Measurements from ENCODE around the gene ABHD12B. TPM values are rescaled to one million over a fixed set of nuclear protein-coding genes. Genes with fewer than 3 reads are reported as not detected.

ABHD12B gene
- total and polyA plus RNA-seq, 2 of the 13 experiments (the other 11 are each of a cell fraction or from before 2014, with no cell fraction given) = not detected

DNA sequence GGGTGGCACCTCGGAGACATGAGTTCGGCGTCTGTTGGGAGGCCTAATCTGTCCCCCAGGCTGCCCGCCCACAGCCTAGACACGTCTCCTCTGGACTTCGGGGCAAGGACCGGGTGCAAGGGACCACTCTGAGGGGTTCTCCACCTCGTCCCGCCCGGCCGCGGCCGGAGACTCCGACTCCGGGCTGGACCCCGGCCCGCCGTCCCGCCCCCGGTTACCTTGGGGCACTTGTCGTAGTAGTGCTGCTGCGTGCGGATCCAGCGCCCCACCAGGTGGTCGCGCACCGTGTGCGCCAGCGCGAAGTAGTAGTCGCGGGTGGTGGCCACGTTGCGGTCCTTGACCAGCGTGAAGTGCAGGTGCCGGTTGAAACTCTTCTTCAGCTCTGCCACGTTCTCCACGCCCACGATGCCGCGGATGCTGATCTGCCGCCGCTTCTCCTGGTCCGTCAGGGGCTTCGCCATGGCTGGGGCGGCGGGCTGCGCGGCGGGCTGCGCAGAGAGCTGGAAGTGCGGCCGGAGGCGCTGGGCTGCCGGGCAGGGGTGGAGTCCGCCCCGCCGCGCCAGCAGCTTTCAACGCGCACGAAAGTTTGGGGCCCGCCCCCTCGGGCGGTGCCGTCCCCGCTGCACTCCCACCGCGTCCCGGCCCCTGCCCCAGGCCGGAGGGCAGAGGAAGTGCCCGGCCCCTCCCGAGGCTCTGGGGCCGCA lies 72.2 kb downstream of the ABHD12B start, which contains the start of gene PYGL (continued):
- peak; percentile 28; the same call in 1 of the 2 replicates for TF ChIP-seq ISL2 (CRISPR knock-in tag; IDR thresholded peaks at IDR 0.05)
- no peak for TF ChIP-seq ZNF17 (CRISPR knock-in tag; IDR thresholded peaks at IDR 0.05)
- no peak for TF ChIP-seq BORCS8-MEF2B (CRISPR knock-in tag; IDR thresholded peaks at IDR 0.05)
- TF ChIP-seq, protein P1, sequence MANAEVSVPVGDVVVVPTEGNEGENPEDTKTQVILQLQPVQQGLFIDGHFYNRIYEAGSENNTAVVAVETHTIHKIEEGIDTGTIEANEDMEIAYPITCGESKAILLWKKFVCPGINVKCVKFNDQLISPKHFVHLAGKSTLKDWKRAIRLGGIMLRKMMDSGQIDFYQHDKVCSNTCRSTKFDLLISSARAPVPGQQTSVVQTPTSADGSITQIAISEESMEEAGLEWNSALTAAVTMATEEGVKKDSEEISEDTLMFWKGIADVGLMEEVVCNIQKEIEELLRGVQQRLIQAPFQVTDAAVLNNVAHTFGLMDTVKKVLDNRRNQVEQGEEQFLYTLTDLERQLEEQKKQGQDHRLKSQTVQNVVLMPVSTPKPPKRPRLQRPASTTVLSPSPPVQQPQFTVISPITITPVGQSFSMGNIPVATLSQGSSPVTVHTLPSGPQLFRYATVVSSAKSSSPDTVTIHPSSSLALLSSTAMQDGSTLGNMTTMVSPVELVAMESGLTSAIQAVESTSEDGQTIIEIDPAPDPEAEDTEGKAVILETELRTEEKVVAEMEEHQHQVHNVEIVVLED (CRISPR knock-in tag; IDR thresholded peaks at IDR 0.05; ENCODE audit: borderline replicate concordance) = peak; percentile 15; the same call in 1 of the 2 replicates
- TF ChIP-seq RFX5 (IDR thresholded peaks at IDR 0.05; ENCODE audit: low read depth, low read length) = no peak
- TF ChIP-seq RBAK (CRISPR knock-in tag; IDR thresholded peaks at IDR 0.05) = no peak
- TF ChIP-seq, protein P2, sequence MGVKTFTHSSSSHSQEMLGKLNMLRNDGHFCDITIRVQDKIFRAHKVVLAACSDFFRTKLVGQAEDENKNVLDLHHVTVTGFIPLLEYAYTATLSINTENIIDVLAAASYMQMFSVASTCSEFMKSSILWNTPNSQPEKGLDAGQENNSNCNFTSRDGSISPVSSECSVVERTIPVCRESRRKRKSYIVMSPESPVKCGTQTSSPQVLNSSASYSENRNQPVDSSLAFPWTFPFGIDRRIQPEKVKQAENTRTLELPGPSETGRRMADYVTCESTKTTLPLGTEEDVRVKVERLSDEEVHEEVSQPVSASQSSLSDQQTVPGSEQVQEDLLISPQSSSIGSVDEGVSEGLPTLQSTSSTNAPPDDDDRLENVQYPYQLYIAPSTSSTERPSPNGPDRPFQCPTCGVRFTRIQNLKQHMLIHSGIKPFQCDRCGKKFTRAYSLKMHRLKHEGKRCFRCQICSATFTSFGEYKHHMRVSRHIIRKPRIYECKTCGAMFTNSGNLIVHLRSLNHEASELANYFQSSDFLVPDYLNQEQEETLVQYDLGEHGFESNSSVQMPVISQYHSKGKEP (CRISPR knock-in tag; IDR thresholded peaks at IDR 0.05) = no peak
- TF ChIP-seq, protein P3, sequence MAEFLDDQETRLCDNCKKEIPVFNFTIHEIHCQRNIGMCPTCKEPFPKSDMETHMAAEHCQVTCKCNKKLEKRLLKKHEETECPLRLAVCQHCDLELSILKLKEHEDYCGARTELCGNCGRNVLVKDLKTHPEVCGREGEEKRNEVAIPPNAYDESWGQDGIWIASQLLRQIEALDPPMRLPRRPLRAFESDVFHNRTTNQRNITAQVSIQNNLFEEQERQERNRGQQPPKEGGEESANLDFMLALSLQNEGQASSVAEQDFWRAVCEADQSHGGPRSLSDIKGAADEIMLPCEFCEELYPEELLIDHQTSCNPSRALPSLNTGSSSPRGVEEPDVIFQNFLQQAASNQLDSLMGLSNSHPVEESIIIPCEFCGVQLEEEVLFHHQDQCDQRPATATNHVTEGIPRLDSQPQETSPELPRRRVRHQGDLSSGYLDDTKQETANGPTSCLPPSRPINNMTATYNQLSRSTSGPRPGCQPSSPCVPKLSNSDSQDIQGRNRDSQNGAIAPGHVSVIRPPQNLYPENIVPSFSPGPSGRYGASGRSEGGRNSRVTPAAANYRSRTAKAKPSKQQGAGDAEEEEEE (CRISPR knock-in tag; IDR thresholded peaks at IDR 0.05; ENCODE audit: borderline replicate concordance) = 0 out of 2 replicates have a peak, but pooled peaks have one; percentile 62
- TF ChIP-seq, protein P4, sequence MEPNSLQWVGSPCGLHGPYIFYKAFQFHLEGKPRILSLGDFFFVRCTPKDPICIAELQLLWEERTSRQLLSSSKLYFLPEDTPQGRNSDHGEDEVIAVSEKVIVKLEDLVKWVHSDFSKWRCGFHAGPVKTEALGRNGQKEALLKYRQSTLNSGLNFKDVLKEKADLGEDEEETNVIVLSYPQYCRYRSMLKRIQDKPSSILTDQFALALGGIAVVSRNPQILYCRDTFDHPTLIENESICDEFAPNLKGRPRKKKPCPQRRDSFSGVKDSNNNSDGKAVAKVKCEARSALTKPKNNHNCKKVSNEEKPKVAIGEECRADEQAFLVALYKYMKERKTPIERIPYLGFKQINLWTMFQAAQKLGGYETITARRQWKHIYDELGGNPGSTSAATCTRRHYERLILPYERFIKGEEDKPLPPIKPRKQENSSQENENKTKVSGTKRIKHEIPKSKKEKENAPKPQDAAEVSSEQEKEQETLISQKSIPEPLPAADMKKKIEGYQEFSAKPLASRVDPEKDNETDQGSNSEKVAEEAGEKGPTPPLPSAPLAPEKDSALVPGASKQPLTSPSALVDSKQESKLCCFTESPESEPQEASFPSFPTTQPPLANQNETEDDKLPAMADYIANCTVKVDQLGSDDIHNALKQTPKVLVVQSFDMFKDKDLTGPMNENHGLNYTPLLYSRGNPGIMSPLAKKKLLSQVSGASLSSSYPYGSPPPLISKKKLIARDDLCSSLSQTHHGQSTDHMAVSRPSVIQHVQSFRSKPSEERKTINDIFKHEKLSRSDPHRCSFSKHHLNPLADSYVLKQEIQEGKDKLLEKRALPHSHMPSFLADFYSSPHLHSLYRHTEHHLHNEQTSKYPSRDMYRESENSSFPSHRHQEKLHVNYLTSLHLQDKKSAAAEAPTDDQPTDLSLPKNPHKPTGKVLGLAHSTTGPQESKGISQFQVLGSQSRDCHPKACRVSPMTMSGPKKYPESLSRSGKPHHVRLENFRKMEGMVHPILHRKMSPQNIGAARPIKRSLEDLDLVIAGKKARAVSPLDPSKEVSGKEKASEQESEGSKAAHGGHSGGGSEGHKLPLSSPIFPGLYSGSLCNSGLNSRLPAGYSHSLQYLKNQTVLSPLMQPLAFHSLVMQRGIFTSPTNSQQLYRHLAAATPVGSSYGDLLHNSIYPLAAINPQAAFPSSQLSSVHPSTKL (CRISPR knock-in tag; IDR thresholded peaks at IDR 0.05) = 0 out of 2 replicates have a peak, but pooled peaks have one; percentile 5
- TF ChIP-seq, protein P5, sequence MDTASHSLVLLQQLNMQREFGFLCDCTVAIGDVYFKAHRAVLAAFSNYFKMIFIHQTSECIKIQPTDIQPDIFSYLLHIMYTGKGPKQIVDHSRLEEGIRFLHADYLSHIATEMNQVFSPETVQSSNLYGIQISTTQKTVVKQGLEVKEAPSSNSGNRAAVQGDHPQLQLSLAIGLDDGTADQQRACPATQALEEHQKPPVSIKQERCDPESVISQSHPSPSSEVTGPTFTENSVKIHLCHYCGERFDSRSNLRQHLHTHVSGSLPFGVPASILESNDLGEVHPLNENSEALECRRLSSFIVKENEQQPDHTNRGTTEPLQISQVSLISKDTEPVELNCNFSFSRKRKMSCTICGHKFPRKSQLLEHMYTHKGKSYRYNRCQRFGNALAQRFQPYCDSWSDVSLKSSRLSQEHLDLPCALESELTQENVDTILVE (CRISPR knock-in tag; IDR thresholded peaks at IDR 0.05) = no peak
- TF ChIP-seq, protein P6, sequence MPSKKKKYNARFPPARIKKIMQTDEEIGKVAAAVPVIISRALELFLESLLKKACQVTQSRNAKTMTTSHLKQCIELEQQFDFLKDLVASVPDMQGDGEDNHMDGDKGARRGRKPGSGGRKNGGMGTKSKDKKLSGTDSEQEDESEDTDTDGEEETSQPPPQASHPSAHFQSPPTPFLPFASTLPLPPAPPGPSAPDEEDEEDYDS (CRISPR knock-in tag; IDR thresholded peaks at IDR 0.05) = peak; percentile 83
- no peak for TF ChIP-seq NR2F2 (IDR thresholded peaks at IDR 0.05; ENCODE audit: borderline replicate concordance, low read depth)
- no peak for TF ChIP-seq XRCC5 (optimal IDR thresholded peaks at IDR 0.05; ENCODE audit: low read length)
- peak; percentile 34; the same call in 1 of the 2 replicates for TF ChIP-seq IRX3 (CRISPR knock-in tag; IDR thresholded peaks at IDR 0.05; ENCODE audit: borderline replicate concordance, low read depth)
- peak; percentile 72; the same call in 1 of the 2 replicates for TF ChIP-seq ZNF670 (CRISPR knock-in tag; IDR thresholded peaks at IDR 0.05; ENCODE audit: borderline replicate concordance)
- no peak for TF ChIP-seq IKZF1 (IDR thresholded peaks at IDR 0.05)
- TF ChIP-seq ZNF264 (CRISPR knock-in tag; IDR thresholded peaks at IDR 0.05) = no peak
